Spleen (tissue), 7 donors: ENCODE measurements around the gene ZCCHC12.

Experiments
- POLR2A ChIP-seq, 3 donors: fragments of 450-650 bp; IDR thresholded peaks; one replicate each; pipeline ENCODE4 v1.5.1; 2017; ENCODE audit warnings: antibody characterized with exemption in 3 of 3, mild to moderate bottlenecking in 1 of 3
- POLR2AphosphoS5 ChIP-seq, 3 donors: sonication (generic); formaldehyde crosslinking; IDR thresholded peaks; one replicate each; pipeline ENCODE4 v1.5.1; 2017; ENCODE audit warnings: antibody characterized with exemption in 3 of 3
- TF ChIP-seq, protein P1 (sequence below), 11 experiments: fragments of 200-600 bp in 7 of 11; fragments of 450-650 bp in 4 of 11; sonication (generic) in 4 of 11; IDR thresholded peaks in 8 of 11; conservative IDR thresholded peaks in 3 of 11; 1 replicate in 7 of 11; 2 replicates in 4 of 11; pipeline versions ENCODE4 v1.4.0 to v1.8.0; 2016 to 2021; ENCODE audit warnings: antibody characterized with exemption in 11 of 11, inconsistent platforms in 4 of 11, mild to moderate bottlenecking in 1 of 11
- donor health status: DM: no; HTN: no; CAD: no; lungs with moderate emphysema.
- donor health status: DM: no; HTN: no; CAD: no.
- donor health status: DM: no; HTN: no; CAD: no.

DNA sequence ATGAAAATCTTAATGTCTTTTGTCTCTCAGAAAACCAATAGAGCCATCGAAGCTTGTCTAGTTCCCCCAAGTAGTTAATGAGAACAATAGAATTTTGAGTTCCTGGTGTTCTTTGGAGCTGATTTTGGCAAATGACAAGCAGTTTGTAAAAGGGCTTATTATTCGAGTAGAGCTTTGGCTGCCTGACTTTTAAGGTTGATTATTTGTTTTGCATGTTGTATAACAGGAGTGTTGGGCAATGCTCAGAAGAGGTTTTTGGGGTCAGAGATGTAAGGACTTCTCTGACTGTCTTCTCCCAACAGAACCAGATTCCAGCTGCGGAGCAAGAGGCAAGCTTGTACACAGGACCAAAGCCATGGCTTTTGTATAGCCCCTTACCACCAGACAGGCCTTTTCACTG, 30.0 kb downstream of the ZCCHC12 start:
- TF ChIP-seq, protein P1, sequence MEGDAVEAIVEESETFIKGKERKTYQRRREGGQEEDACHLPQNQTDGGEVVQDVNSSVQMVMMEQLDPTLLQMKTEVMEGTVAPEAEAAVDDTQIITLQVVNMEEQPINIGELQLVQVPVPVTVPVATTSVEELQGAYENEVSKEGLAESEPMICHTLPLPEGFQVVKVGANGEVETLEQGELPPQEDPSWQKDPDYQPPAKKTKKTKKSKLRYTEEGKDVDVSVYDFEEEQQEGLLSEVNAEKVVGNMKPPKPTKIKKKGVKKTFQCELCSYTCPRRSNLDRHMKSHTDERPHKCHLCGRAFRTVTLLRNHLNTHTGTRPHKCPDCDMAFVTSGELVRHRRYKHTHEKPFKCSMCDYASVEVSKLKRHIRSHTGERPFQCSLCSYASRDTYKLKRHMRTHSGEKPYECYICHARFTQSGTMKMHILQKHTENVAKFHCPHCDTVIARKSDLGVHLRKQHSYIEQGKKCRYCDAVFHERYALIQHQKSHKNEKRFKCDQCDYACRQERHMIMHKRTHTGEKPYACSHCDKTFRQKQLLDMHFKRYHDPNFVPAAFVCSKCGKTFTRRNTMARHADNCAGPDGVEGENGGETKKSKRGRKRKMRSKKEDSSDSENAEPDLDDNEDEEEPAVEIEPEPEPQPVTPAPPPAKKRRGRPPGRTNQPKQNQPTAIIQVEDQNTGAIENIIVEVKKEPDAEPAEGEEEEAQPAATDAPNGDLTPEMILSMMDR (IDR thresholded peaks at IDR 0.05 in 8 of 11, conservative IDR thresholded peaks at IDR 0.05 in 3 of 11), result no peak
- no peak for TF ChIP-seq POLR2A (IDR thresholded peaks at IDR 0.05)
- TF ChIP-seq POLR2AphosphoS5 (IDR thresholded peaks at IDR 0.05), result no peak
